Activated T-cell treated with anti-CD3 and anti-CD28 coated beads, Interleukin-2, amount 50 U/mL, for 4 hours (primary cell): ENCODE data around the gene FGD3. TPM values are rescaled to one million over a fixed set of nuclear protein-coding genes. Genes with fewer than 3 reads are reported as not detected.

Source experiments
- ATAC-seq, 2 donors: fragments of 200-7000 bp; cut with Tn5 transposase; one replicate each; pipeline ENCODE4 v1.10.0; 2021
- DNase-seq: peaks from one replicate; pipeline ENCODE4 v3.0.0-alpha.2; 2020
- H3K27me3 Mint-ChIP-seq: one replicate; pipeline ENCODE4 v1.8.0; 2021; ENCODE audit warnings: low read depth, mixed read lengths
- H3K36me3 Mint-ChIP-seq: one replicate; pipeline ENCODE4 v1.8.0; 2022; ENCODE audit warnings: mixed read lengths; ENCODE audit not compliant: insufficient read depth
- H3K4me1 Mint-ChIP-seq: one replicate; pipeline ENCODE4 v1.8.0; 2021; ENCODE audit warnings: low read depth, mixed read lengths
- H3K4me3 Mint-ChIP-seq: one replicate; pipeline ENCODE4 v1.8.0; 2021; ENCODE audit warnings: mild to moderate bottlenecking, moderate library complexity, mixed read lengths
- H3K9me3 Mint-ChIP-seq: one replicate; pipeline ENCODE4 v1.8.0; 2021; ENCODE audit warnings: mixed read lengths
- total RNA-seq, 3 donors: library from RNA; stranded (reverse); gene quantifications; one replicate each; pipeline ENCODE4 v1.2.1, GENCODE V29; 2021

FGD3 gene
- total RNA-seq, 3 donors from 2014 or later, result 32.5 to 36.3 (median 32.6) TPM

- peaks cover 3% of the 10 kb centered on the region for H3K9me3 Mint-ChIP-seq
- ATAC-seq (no peak), DNase-seq (no peak)
- peaks cover 45% of the 10 kb centered on the region for H3K36me3 Mint-ChIP-seq
- H3K4me3 Mint-ChIP-seq, result peak overlapping the region; percentile 1
- no peaks in the 10 kb centered on the region for H3K27me3 Mint-ChIP-seq
- peaks cover 72% of the 10 kb centered on the region for H3K4me1 Mint-ChIP-seq
These were observed 53.7 kb downstream of the FGD3 start for GRCh38 chr9:93001031-93001430.

GRCh38 chr9:93002700-93003099 lies 55.4 kb downstream of the FGD3 start:
- Mint-ChIP-seq H3K4me1 (peaks cover 56% of the 10 kb centered on the region), H3K9me3 (peaks cover 3% of the 10 kb centered on the region), H3K36me3 (peaks cover 39% of the 10 kb centered on the region), H3K4me3 (no peak overlapping the region), H3K27me3 (no peaks in the 10 kb centered on the region)
- DNase-seq, result no peak
- no peak for ATAC-seq

- ATAC-seq, result peak; percentile 90 to 94
- Mint-ChIP-seq H3K9me3 (peaks cover 3% of the 10 kb centered on the region), H3K4me1 (peaks cover 45% of the 10 kb centered on the region), H3K27me3 (no peaks in the 10 kb centered on the region), H3K36me3 (peaks cover 37% of the 10 kb centered on the region), H3K4me3 (no peak overlapping the region)
- peak; percentile 63 for DNase-seq
These were observed 56.5 kb downstream of the FGD3 start for GRCh38 chr9:93003552-93004407.

GRCh38 chr9:93004561-93004960 lies 57.2 kb downstream of the FGD3 start:
- DNase-seq (no peak), ATAC-seq (no peak)
- Mint-ChIP-seq H3K4me1 (peaks cover 41% of the 10 kb centered on the region), H3K4me3 (no peak overlapping the region), H3K9me3 (peaks cover 3% of the 10 kb centered on the region), H3K27me3 (no peaks in the 10 kb centered on the region), H3K36me3 (peaks cover 39% of the 10 kb centered on the region)

- no peak for DNase-seq
- no peak for ATAC-seq
- Mint-ChIP-seq H3K9me3 (peaks cover 1% of the 10 kb centered on the region), H3K36me3 (peaks cover 29% of the 10 kb centered on the region), H3K4me1 (peaks cover 32% of the 10 kb centered on the region), H3K27me3 (no peaks in the 10 kb centered on the region), H3K4me3 (no peak overlapping the region)
These were observed 58.6 kb downstream of the FGD3 start for GRCh38 chr9:93005876-93006275.

- Mint-ChIP-seq H3K9me3 (no peaks in the 10 kb centered on the region), H3K4me3 (no peak overlapping the region), H3K4me1 (peaks cover 16% of the 10 kb centered on the region), H3K36me3 (peaks cover 26% of the 10 kb centered on the region), H3K27me3 (no peaks in the 10 kb centered on the region)
- no peak for ATAC-seq
- no peak for DNase-seq
These were observed 60.3 kb downstream of the FGD3 start for GRCh38 chr9:93007529-93008058.

- H3K36me3 Mint-ChIP-seq, result peaks cover 31% of the 10 kb centered on the region
- no peak for ATAC-seq
- H3K9me3 Mint-ChIP-seq, result no peaks in the 10 kb centered on the region
- no peak overlapping the region for H3K4me3 Mint-ChIP-seq
- H3K4me1 Mint-ChIP-seq, result peaks cover 12% of the 10 kb centered on the region
- no peaks in the 10 kb centered on the region for H3K27me3 Mint-ChIP-seq
- no peak for DNase-seq
These were observed 61.1 kb downstream of the FGD3 start for GRCh38 chr9:93008457-93008856.

- H3K4me3 Mint-ChIP-seq, result no peak overlapping the region
- H3K9me3 Mint-ChIP-seq, result no peaks in the 10 kb centered on the region
- H3K36me3 Mint-ChIP-seq, result peaks cover 36% of the 10 kb centered on the region
These were observed 62.2 kb downstream of the FGD3 start for GRCh38 chr9:93009337-93010015.

GRCh38 chr9:93010056-93010455 lies 62.7 kb downstream of the FGD3 start:
- no peaks in the 10 kb centered on the region for H3K4me1 Mint-ChIP-seq
- ATAC-seq, result no peak
- H3K27me3 Mint-ChIP-seq, result no peaks in the 10 kb centered on the region
- no peak for DNase-seq
- H3K9me3 Mint-ChIP-seq, result no peaks in the 10 kb centered on the region
- H3K36me3 Mint-ChIP-seq, result peaks cover 35% of the 10 kb centered on the region
- no peak overlapping the region for H3K4me3 Mint-ChIP-seq

More at GRCh38 chr9:93009337-93010015, 62.2 kb downstream of the FGD3 start:
- Mint-ChIP-seq H3K4me1 (peaks cover 1% of the 10 kb centered on the region), H3K27me3 (no peaks in the 10 kb centered on the region)
- DNase-seq, result no peak
- ATAC-seq, result no peak

- no peaks in the 10 kb centered on the region for H3K27me3 Mint-ChIP-seq
- DNase-seq (no peak), ATAC-seq (no peak)
- no peaks in the 10 kb centered on the region for H3K9me3 Mint-ChIP-seq
- no peak overlapping the region for H3K4me3 Mint-ChIP-seq
- H3K4me1 Mint-ChIP-seq, result no peaks in the 10 kb centered on the region
- H3K36me3 Mint-ChIP-seq, result peaks cover 34% of the 10 kb centered on the region
These were observed 63.4 kb downstream of the FGD3 start for GRCh38 chr9:93010704-93011103.

GRCh38 chr9:93011114-93011513 lies 63.8 kb downstream of the FGD3 start:
- no peak for ATAC-seq
- DNase-seq, result no peak
- Mint-ChIP-seq H3K9me3 (no peaks in the 10 kb centered on the region), H3K4me1 (no peaks in the 10 kb centered on the region), H3K27me3 (no peaks in the 10 kb centered on the region), H3K36me3 (peaks cover 33% of the 10 kb centered on the region), H3K4me3 (no peak overlapping the region)

- H3K27me3 Mint-ChIP-seq, result no peaks in the 10 kb centered on the region
- H3K9me3 Mint-ChIP-seq, result no peaks in the 10 kb centered on the region
- DNase-seq (no peak), ATAC-seq (no peak)
- H3K4me1 Mint-ChIP-seq, result no peaks in the 10 kb centered on the region
- H3K4me3 Mint-ChIP-seq, result no peak overlapping the region
- peaks cover 23% of the 10 kb centered on the region for H3K36me3 Mint-ChIP-seq
These were observed 65.9 kb downstream of the FGD3 start for GRCh38 chr9:93012963-93013855.

- DNase-seq, result no peak
- Mint-ChIP-seq H3K4me1 (peaks cover 2% of the 10 kb centered on the region), H3K9me3 (no peaks in the 10 kb centered on the region), H3K4me3 (no peak overlapping the region), H3K27me3 (no peaks in the 10 kb centered on the region), H3K36me3 (peaks cover 22% of the 10 kb centered on the region)
- ATAC-seq, result no peak
These were observed 66.7 kb downstream of the FGD3 start for GRCh38 chr9:93013856-93014582.
